Right ventricle myocardium superior (tissue), 1 donor: ENCODE results near the gene CACNA1S. TPM values are rescaled to one million over a fixed set of nuclear protein-coding genes. Genes with fewer than 3 reads are reported as not detected.

Experiments
- ATAC-seq: fragments of 200-7000 bp; cut with Tn5 transposase; one replicate; pipeline ENCODE4 v1.9.1; 2020; ENCODE audit warnings: mild to moderate bottlenecking; ENCODE audit not compliant: poor library complexity
- DNase-seq: peaks from one replicate; pipeline ENCODE4 v3.0.0-alpha.2; 2020
- intact Hi-C: fragments of 100-400 bp; cut with DNase I; formaldehyde crosslinking; loops from one replicate; pipeline ENCODE4 v1.11.2; 2022
- total RNA-seq: library from RNA; stranded (reverse); fragmentation: NEBNext Ultra II Directional; extraction: Animal tissue kit (Norgen Biotek cat#: 25700); gene quantifications from one replicate; pipeline ENCODE4 v1.2.1, GENCODE V29; 2021
- donor health status: DM: no; HTN: yes; CAD: no; lungs with severe emphysema.

The CACNA1S gene
- total RNA-seq, 1 donor from 2014 or later = not detected

DNA sequence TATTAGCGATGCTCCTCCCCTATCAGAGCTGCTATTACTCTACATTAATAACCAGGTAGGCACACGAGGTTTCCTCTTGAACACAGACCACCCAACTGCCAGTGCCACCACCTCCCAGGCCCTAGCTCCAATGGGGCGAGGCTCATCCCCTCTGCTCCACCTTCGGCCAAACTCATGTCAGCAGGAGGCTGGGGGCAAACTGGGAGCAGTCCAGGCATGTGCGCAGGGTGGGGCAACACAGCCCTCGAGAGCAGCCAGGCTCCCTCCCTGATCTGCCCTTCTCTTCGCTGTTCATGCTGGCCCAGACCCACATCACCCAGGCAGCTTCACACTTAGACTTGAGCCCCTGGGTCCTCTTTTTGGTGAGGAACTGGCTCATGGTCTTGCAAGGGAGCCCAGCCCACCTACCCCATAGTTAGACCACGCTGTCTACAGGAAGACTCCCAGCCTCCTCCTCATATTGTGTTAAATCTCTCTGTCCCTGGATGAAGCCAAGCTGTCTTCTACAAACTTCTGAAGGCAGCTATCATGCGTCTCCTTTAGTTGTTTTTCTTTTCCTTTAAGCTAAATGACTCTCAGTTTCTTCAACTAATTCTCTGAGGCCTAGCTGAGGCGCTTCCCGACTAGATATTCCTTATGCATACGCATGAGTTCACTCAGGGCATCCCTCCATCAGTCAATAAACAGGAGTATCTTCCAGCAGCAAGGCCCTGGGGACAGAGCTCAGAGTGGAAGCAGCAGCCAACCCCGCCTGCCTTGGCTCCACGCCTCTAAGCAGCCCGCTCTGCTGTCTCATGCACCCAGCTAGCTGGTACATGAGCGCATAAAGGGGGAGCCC lies 30.0 kb upstream of the CACNA1S start:
- intact Hi-C loops = no loop called here
- ATAC-seq (peak; percentile 70), DNase-seq (peak; percentile 83)

DNA sequence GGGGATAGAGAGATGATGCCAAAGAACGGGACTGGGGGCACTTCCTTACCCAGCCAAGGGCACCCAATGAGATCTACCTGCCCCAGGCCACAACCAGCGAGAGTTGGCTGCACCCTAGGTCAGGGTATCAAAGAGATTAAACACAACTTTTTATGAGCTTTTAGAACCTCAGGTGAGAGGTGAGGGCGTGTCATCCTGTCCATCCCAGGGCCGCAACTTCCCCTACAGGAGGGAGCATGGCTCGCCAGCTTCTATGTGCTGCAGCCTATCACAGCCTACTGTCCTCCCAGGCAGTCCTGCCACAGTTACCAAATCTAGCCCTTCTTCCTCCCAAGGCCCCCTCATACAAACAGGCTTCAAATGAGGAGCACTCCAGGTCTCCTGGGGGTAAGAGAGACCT lies 29.2 kb upstream of the CACNA1S start:
- ATAC-seq = no peak
- intact Hi-C loops = no loop called here
- no peak for DNase-seq

DNA sequence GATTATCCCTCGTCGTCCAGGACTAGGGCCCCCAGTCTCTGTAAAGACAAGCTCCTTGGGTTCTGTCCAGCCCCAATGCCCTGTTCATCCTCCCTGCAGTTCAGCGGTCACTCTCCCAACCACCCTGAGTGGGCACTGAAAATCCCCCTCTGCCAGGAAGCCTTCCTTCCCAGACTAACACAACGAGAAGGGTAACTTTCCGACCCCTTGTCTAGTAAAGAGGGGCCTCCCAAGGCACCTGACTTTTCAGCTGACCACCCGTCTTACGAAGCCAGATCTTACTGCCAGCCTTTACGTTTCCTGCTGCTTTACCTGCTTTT lies 28.7 kb upstream of the CACNA1S start:
- DNase-seq = no peak
- intact Hi-C loops = no loop called here
- ATAC-seq = no peak

DNA sequence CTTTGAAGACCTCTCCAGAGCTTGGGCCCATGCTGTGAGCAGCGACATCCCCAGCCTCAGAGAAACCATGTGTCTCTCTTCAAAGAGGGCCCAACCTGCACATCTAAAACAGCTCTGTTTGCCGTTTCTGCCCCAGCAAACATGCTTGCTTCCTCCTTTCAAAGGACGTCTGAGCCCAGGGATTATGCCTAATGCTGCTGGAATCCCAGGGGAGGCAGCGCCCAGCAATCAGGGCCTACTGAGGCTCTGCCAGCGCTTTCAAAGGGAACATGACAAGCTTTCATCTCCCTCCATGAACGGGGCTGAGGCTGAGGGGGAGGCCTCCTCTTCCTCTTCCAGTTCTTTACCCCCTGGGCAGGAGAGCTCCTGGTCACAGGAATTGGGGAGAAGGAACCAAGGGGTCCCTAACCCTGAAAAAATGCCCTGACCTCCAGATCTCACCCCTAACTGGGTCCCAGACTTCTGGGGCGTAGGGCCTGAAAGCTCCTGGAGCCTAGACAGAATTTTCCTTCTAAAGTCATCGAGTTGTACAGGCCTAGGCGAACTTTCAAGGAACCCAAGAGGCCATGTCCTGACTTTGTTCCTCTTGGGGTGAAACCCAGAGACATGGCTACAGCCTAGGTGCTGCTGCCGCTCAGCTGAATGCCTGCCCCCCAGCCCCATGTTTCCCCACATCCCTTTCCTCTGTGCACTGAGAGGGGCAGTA lies 28.2 kb upstream of the CACNA1S start:
- intact Hi-C loops = no loop called here
- no peak for DNase-seq
- ATAC-seq = no peak

DNA sequence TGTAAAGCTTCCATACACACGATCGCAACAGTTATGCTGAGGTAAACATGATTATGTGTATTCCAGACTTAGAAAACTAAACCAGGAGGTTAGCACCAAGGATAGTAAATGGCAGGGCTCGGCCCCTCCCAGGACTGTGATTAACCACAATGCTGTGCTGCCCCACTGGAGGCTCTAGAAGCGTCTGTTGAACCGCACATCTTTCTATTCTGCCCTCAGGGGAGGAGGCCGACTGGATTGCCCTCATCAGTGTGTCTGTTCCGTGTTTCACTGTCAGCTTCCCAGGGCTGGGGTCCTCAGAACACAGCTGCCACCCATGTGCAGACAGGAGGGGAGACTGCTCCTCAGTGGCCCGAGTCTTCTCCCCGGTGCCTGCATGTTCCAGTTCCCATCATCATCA lies 27.5 kb upstream of the CACNA1S start:
- no peak for DNase-seq
- no peak for ATAC-seq
- intact Hi-C loops = no loop called here

DNA sequence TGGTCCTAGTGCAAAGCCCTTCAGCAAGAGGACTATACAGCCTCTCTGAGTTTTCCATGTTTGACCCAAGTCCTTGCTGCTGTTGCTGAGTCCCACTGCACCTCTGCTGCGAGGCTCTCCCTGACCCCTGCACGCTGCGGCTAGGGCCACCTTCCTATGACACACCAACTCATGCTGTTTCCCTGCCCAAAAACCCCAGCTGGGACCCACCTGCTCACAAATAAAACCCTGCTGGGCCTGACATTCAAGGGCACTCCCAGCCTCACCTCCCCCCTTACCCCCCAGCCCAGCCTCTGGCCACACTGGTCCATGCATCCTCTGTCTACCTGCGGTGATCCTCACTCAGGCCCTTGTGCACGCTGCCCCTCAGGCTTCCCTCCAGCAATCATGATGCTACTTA lies 27.1 kb upstream of the CACNA1S start:
- no peak for DNase-seq
- intact Hi-C loops = no loop called here
- ATAC-seq = no peak

DNA sequence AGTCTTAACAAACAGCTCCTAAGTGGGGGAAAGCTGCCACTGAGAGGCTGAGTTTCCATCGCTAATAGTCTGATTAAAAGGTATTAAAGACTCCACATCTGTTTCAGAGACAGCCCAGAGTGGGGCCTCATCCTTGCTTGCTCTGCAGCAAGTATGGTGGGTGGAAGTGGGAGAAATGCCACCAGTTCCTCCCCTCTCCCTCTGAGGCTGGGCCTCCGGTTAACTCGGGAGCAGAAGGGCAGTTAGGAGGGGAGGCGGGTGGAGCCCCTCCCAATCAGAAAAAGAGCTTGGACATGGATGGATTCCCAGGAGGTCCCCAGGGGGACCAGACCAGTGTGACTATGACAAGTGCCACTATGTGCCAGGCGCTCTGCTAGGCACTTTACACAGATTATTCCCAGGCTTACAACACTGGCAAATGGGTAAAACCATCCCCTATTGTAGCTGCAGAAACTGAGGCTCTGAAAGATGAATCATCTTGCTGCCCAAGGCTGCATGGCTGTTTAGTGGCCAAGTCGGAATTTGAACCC lies 26.1 kb upstream of the CACNA1S start:
- DNase-seq (no peak), ATAC-seq (no peak)
- intact Hi-C loops = no loop called here

DNA sequence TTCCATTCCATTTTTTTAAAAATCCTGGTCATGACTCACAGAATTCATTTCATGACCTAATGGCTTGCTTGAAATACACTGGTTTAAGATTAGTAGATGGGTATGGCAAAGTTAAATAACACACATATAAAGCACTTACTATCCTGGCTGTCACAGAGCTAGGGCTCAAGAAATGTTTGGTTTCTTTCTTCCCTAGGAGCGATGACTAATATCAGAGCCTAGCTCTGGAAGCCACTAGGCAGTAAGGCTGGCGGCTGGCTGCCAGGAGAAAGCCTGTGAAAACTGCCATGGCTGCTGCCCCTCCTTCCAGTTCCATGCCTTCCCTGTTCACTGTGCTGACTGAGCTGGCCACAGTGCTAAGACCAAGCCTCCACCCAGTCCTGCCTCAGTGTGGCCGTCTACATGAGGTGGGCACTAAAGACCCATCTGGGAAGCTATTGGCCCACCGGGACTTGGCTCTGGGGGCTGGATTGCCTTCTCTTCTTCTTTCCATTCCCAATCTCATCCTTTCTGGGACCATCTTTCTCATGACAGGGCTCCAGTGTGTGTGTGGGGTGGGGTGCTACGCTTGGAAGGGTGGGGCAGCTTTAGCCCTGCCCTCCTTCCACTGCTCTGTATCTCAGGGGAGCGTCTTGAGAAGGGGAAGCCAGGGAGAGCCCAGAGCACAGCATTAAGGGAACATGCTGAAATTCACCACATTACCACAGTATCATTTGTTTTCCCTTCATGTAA lies 25.5 kb upstream of the CACNA1S start:
- DNase-seq (peak; percentile 79), ATAC-seq (peak; percentile 62)
- intact Hi-C loops = no loop called here

DNA sequence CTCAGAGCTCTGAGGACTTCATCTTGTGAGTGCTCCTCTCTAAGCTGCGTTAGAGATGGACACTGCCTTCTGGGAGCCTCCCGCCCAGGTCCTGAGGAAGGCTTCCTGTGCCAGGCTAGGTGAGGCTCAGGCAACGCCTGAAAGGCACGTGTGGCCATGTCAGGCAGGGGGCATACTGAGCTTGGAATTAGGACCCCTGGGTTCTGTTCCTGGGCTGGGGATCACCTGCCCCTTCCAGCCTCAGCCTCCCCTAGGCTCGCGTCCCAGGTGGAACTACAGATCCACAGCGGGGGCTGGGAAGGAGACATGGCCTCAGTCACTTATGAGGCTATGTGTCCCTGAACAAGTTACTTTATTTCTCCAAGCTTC lies 24.8 kb upstream of the CACNA1S start:
- ATAC-seq = no peak
- DNase-seq = no peak
- intact Hi-C loops = no loop called here

DNA sequence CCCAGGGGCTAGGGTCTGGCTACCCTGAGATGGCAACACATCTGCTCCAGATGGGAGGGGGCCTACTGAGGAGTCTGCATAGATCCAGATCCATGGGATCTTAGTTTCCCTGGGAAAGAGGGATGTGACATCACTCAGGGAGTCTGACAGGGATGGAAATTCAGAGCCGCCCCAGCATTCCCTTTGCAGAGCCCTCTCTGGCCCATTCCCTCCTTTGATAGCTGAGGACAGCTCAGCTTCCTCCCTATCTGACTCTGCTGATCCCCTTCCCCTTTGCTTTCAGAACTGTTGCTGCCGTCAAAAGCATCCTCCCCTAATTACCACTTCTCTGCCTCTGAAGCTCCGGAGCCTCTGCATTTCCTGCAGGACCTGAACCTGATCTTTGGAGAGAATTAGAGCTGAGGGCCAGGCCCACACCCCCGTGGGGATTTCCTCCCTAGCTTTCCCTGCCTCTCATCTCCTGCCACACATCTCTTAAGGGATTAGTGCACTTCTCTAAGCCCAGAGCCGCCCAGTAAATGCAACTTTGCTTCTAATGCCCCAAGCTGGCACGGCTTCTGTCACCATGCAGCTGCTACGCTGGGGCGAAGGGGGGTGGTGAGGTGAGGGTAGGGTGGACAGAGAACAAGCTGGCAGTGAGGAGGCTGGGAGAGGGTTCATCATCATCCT lies 24.3 kb upstream of the CACNA1S start:
- no peak for DNase-seq
- intact Hi-C loops = no loop called here
- ATAC-seq = no peak

DNA sequence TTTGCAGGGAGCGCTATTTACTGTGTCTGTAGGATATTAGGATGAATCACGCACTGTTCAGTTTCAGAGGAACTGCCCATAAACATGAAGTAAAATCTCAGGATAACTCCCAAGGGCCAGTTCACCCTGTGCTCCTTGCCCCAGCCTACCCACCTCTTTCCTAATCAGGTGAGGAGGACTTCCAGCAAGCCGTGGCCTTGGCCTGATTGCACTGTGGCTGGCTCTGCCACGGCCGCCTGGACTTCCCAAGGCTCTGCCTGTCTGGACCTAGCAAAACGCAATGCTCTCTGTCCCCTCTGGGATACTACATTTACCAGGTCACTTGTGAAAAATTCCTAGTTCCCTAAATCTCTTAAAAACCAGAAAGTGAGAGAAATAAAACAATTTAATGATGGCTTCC lies 22.2 kb upstream of the CACNA1S start:
- DNase-seq (no peak), ATAC-seq (no peak)
- intact Hi-C loops = no loop called here

DNA sequence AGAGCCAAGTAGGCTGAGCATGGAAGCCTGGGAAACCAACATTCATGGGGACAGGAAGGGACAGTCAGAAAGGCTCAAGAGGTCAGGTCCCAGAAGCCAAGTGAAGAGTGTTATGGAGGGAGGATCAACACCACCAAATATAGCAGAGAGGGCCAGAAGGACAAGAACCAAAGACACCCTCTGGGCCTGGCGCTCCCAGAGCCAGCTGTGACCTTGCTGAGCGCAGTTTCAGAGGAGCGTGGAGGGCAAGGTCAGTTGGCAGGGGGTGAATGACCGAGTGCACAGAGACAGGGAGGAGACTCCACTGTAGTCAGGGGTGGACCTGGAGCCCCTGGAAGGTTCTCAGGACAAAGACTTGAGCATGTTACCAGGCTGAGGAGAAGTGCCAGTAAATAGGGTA lies 19.2 kb upstream of the CACNA1S start:
- no peak for ATAC-seq

DNA sequence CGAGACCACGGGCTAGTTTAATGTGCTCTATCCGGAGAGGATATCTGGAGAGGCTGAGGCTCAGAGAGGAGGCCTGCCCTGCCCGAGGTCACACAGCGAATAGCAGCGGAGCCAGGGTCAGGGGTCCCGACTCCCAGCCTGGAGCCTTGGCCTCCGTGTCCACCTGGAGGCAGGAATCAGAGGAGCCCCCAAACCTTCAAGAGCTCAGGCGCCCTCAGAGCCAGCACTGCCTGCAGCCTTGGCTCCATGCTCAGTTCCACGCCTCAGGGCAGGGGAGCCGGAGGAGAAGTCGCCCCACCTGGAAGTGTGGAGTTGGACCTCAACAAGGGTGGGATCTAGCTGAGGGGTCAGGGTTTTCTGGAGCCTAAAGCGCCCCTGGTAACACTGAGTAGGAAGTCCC lies 16.7 kb upstream of the CACNA1S start:
- intact Hi-C loops = no loop called here
- no peak for DNase-seq
- no peak for ATAC-seq

More for the DNA sequence above, 19.2 kb upstream of the CACNA1S start:
- intact Hi-C loops = no loop called here
- no peak for DNase-seq

DNA sequence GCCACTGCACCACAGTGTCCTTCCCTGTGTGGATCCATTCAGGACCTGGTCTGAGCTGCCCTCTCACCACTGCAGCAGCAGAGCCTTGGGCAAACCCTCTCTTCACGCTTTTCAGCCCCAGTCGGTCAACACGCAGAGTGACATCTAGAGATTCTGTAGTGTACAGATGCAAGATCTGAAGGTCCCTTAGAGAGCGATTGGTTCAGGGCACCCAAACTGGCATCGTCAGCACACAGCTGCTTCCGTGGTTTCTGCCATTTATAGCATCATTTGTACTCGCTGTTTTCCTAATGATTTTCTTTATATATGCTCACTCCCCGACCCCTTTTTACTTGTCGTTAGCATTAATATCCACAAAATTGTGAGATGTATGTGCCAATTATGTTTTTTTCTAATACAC lies 16.2 kb upstream of the CACNA1S start:
- ATAC-seq (no peak), DNase-seq (no peak)
- intact Hi-C loops = no loop called here

DNA sequence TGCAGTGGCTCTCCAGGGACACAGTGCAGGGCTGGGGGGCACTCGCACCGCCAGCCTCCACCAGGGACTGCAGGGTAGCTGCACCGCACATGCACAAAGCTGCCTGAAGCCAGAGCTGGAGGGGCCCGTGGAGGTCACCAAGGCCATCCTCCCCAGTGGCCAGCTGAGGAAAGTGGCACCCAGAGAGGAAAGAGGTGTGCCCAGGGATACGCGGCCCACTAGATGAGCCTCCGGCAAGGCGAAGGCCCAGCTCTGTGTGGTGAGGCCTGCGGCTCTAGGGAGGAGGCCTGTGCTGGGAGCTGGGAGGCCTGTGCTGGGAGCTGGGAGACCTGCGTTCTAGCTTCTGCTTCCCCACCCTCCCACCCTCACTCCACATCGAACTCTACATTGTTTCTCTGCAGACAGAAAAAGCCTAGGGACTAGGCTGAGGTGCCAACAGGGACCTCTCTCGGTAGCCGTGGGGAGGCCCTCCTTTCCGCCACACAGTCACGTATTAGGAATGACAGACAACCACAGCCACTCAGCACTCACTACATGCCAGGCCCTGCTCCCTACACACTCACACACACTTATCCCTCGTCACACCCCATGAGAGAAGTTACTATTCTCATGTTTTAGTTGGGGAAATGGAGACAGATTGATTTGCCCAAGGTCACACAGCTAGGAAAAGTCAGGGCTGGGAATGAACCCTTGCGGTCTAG lies 15.7 kb upstream of the CACNA1S start:
- DNase-seq (no peak), ATAC-seq (no peak)
- intact Hi-C loops = no loop called here

DNA sequence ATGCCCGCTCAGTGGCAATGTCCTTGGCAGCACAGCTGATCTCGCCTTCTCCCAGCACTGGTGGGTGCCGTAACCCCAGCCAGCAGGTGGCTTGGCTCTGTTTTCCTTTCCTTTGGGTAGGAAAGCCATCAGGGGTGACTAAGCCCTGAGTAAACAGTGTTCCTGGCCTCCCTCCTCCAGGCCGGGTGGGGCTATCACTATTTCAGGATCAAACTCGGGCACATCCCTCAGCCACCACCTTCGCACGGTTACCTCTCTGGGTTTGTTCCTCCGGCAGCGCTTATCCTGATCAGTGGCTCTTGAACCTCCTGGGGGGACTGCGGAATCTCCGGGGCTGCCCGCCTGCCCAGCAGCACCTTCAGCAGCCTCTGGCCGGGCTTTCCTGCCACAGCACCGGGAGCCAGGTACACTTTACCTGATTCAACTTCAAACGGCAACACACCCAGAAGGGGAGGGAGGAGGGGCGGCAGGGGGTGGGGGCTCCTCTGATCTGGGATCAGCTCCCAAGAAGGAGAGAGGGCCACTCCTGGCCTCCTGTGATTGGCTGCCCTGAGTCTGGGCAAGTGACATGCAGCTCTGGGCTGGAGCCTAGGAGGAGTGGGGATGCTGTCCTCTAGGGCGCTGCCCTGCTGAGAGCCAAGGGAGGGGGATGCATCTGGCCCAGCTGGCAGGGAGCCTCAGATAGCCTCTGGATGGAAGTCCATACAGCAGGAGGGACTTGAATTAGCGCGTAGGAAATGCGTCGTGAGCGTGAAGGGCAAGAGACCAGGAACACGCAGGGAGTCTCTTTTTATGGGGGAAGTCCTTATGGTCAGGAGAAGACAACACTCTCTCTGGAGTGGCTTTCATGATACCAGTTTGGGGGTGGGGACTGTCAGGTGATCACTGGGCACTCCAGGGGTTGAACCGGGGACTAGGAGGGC lies 14.9 kb upstream of the CACNA1S start, which contains the start of gene ASCL5:
TSS of gene ASCL5 (minus strand) at position 353 of the 923 bp plus-strand sequence. CDS start 11,812 bp downstream, outside the sequence.
- no peak for ATAC-seq
- intact Hi-C loops = no loop called here

DNA sequence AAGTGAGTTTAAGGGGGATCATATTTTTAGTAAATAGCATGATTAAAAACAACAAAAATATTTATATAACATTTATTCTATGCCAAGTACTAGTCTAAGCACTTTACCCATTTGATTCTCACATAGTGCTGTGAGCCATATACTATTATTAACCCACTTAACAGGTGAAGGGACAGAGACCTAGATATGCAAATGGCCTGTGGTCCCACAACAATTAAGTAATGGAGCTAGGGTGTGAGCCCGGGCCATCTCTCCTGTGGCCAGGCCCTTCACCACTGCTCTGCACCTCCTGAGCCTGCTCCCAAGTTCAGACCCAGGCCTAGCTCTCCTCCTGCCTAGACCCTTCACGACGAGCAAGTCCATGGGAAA lies 14.2 kb upstream of the CACNA1S start:
- ATAC-seq (no peak), DNase-seq (peak; percentile 15)
- intact Hi-C loops = no loop called here

More for the DNA sequence above, 14.9 kb upstream of the CACNA1S start, which contains the start of gene ASCL5:
- DNase-seq = peak; percentile 13
